GM12878 (cell line): ENCODE results near the gene CABLES1. TPM values are rescaled to one million over a fixed set of nuclear protein-coding genes. Genes with fewer than 3 reads are reported as not detected.

Experiments
- CBFB ChIP-seq: IDR thresholded peaks from 2 replicates; pipeline ENCODE4 v1.6.1; 2016; ENCODE audit warnings: antibody characterized with exemption, low read depth
- CHD2 ChIP-seq: IDR thresholded peaks from 2 replicates; pipeline ENCODE4 v1.6.1; 2011; ENCODE audit warnings: low read depth, low read length, improper control_type of control experiment, borderline replicate concordance
- EED ChIP-seq: sonication (generic); IDR thresholded peaks from 2 replicates; pipeline ENCODE4 v1.6.1; 2016; ENCODE audit warnings: antibody characterized with exemption, low read depth
- ETV6 ChIP-seq, 2 experiments: fragments of 450-650 bp in 1 of 2; IDR thresholded peaks in 1 of 2; conservative IDR thresholded peaks in 1 of 2; 2 replicates each; pipeline ENCODE4 v1.6.1; 2014; ENCODE audit warnings: antibody characterized with exemption in 1 of 2, borderline replicate concordance in 1 of 2, low read depth in 1 of 2, mild to moderate bottlenecking in 1 of 2, moderate library complexity in 1 of 2
- IRF3 ChIP-seq: fragments of 450-650 bp; IDR thresholded peaks from 2 replicates; pipeline ENCODE4 v1.6.1; 2014; ENCODE audit warnings: mild to moderate bottlenecking
- MYC ChIP-seq: IDR thresholded peaks from 2 replicates; pipeline ENCODE4 v1.6.1; 2011; ENCODE audit warnings: mild to moderate bottlenecking, low read length, moderate library complexity, inconsistent platforms; ENCODE audit not compliant: insufficient read depth, insufficient replicate concordance, insufficient read length, severe bottlenecking
- POLR2A ChIP-seq: IDR thresholded peaks from 2 replicates; pipeline ENCODE4 v1.6.1; 2011; ENCODE audit warnings: low read depth, mild to moderate bottlenecking, low read length
- POLR2AphosphoS5 ChIP-seq: IDR thresholded peaks from 2 replicates; pipeline ENCODE4 v1.6.1; 2011; ENCODE audit warnings: mild to moderate bottlenecking, low read length, inconsistent platforms
- RAD21 ChIP-seq: IDR thresholded peaks from 2 replicates; pipeline ENCODE4 v1.6.1; 2011; ENCODE audit warnings: mild to moderate bottlenecking, low read depth, low read length, moderate library complexity; ENCODE audit not compliant: insufficient read depth
- SIN3A ChIP-seq: IDR thresholded peaks from 2 replicates; pipeline ENCODE4 v1.6.1; 2012; ENCODE audit warnings: low read depth, low read length, improper control_type of control experiment
- SUZ12 ChIP-seq: fragments of 200-600 bp; sonication (generic); IDR thresholded peaks from one replicate; pipeline ENCODE4 v1.6.1; 2018; ENCODE audit warnings: antibody characterized with exemption, mild to moderate bottlenecking; ENCODE audit not compliant: unreplicated experiment
- ZNF384 ChIP-seq: IDR thresholded peaks from 2 replicates; pipeline ENCODE4 v1.6.1; 2012; ENCODE audit warnings: low read depth, mild to moderate bottlenecking, low read length, improper control_type of control experiment, borderline replicate concordance
- polyA plus RNA-seq, 11 experiments: library from polyadenylated mRNA; depleted of rRNA in 4 of 11; unstranded in 6 of 11; stranded (reverse) in 5 of 11; fragments of >200 nt; fragmentation: Nextera tagmentation in 4 of 11; fragmentation: Illumina TruSeq in 1 of 11; extraction: Ambion mirVana in 4 of 11; extraction: Trizol in 1 of 11; gene quantifications; 1 replicate in 1 of 11; 2 replicates in 10 of 11; pipeline versions ENCODE4 v1.2.1 to v1.2.3, GENCODE V29; 2011 to 2016; ENCODE audit warnings: inconsistent platforms in 2 of 11, missing spikeins in 2 of 11, low read depth in 1 of 11
- total RNA-seq, 4 experiments: library from RNA; depleted of rRNA in 3 of 4; stranded (reverse); fragments of >200 nt in 3 of 4; fragmentation: Illumina TruSeq in 1 of 4; extraction: Trizol in 1 of 4; gene quantifications; 2 replicates each; pipeline versions ENCODE4 v1.2.1 to v1.2.3, GENCODE V29; 2013 to 2021
- TF ChIP-seq, protein P1 (sequence below): fragments of 450-650 bp; IDR thresholded peaks from 2 replicates; pipeline ENCODE4 v1.6.1; 2017; ENCODE audit warnings: mild to moderate bottlenecking, moderate library complexity
- TF ChIP-seq, protein P2 (sequence below): IDR thresholded peaks from 2 replicates; pipeline ENCODE4 v1.6.1; 2012; ENCODE audit warnings: low read depth, low read length, improper control_type of control experiment
- TF ChIP-seq, protein P3 (sequence below): IDR thresholded peaks from 2 replicates; pipeline ENCODE4 v1.6.1; 2011; ENCODE audit warnings: low read depth, mild to moderate bottlenecking, low read length, moderate library complexity, borderline replicate concordance; ENCODE audit errors: extremely low read depth
- TF ChIP-seq, protein P4 (sequence below): fragments of 450-650 bp; formaldehyde crosslinking; IDR thresholded peaks from 2 replicates; pipeline ENCODE4 v1.4.0; 2020; ENCODE audit warnings: mild to moderate bottlenecking, moderate library complexity

The CABLES1 gene
- total and polyA plus RNA-seq, 10 of the 15 experiments (the other 5 are each of a cell fraction or from before 2014, with no cell fraction given): 2.9 to 27.2 (median 8.2) TPM

GRCh38 chr18:23228102-23229061 is 93.1 kb downstream of the CABLES1 start (continued):
- TF ChIP-seq, protein P1, sequence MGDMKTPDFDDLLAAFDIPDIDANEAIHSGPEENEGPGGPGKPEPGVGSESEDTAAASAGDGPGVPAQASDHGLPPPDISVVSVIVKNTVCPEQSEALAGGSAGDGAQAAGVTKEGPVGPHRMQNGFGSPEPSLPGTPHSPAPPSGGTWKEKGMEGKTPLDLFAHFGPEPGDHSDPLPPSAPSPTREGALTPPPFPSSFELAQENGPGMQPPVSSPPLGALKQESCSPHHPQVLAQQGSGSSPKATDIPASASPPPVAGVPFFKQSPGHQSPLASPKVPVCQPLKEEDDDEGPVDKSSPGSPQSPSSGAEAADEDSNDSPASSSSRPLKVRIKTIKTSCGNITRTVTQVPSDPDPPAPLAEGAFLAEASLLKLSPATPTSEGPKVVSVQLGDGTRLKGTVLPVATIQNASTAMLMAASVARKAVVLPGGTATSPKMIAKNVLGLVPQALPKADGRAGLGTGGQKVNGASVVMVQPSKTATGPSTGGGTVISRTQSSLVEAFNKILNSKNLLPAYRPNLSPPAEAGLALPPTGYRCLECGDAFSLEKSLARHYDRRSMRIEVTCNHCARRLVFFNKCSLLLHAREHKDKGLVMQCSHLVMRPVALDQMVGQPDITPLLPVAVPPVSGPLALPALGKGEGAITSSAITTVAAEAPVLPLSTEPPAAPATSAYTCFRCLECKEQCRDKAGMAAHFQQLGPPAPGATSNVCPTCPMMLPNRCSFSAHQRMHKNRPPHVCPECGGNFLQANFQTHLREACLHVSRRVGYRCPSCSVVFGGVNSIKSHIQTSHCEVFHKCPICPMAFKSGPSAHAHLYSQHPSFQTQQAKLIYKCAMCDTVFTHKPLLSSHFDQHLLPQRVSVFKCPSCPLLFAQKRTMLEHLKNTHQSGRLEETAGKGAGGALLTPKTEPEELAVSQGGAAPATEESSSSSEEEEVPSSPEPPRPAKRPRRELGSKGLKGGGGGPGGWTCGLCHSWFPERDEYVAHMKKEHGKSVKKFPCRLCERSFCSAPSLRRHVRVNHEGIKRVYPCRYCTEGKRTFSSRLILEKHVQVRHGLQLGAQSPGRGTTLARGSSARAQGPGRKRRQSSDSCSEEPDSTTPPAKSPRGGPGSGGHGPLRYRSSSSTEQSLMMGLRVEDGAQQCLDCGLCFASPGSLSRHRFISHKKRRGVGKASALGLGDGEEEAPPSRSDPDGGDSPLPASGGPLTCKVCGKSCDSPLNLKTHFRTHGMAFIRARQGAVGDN: peak; percentile 96
- TF ChIP-seq POLR2AphosphoS5 (peak; percentile 61; the same call in 1 of the 2 replicates), CHD2 (no peak), RAD21 (0 out of 2 replicates have a peak, but pooled peaks have one; percentile 1), POLR2A (peak; percentile 69), MYC (no peak), ZNF384 (peak; percentile 88), ETV6 (conservative IDR thresholded peaks at IDR 0.05 in 1 of 2, IDR thresholded peaks at IDR 0.05 in 1 of 2; ENCODE audit: borderline replicate concordance in 1 of 2, low read depth in 1 of 2) (peak in 1 of 2 experiments; percentile 37; a peak in 1 of 4 replicates), SUZ12 (no peak), SIN3A (no peak), CBFB (0 out of 2 replicates have a peak, but pooled peaks have one; percentile 13), IRF3 (no peak), EED (peak; percentile 78)
- TF ChIP-seq, protein P2, sequence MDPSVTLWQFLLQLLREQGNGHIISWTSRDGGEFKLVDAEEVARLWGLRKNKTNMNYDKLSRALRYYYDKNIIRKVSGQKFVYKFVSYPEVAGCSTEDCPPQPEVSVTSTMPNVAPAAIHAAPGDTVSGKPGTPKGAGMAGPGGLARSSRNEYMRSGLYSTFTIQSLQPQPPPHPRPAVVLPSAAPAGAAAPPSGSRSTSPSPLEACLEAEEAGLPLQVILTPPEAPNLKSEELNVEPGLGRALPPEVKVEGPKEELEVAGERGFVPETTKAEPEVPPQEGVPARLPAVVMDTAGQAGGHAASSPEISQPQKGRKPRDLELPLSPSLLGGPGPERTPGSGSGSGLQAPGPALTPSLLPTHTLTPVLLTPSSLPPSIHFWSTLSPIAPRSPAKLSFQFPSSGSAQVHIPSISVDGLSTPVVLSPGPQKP: no peak
- TF ChIP-seq, protein P3, sequence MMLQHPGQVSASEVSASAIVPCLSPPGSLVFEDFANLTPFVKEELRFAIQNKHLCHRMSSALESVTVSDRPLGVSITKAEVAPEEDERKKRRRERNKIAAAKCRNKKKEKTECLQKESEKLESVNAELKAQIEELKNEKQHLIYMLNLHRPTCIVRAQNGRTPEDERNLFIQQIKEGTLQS: peak; percentile 10; the same call in 1 of the 2 replicates
- TF ChIP-seq, protein P4, sequence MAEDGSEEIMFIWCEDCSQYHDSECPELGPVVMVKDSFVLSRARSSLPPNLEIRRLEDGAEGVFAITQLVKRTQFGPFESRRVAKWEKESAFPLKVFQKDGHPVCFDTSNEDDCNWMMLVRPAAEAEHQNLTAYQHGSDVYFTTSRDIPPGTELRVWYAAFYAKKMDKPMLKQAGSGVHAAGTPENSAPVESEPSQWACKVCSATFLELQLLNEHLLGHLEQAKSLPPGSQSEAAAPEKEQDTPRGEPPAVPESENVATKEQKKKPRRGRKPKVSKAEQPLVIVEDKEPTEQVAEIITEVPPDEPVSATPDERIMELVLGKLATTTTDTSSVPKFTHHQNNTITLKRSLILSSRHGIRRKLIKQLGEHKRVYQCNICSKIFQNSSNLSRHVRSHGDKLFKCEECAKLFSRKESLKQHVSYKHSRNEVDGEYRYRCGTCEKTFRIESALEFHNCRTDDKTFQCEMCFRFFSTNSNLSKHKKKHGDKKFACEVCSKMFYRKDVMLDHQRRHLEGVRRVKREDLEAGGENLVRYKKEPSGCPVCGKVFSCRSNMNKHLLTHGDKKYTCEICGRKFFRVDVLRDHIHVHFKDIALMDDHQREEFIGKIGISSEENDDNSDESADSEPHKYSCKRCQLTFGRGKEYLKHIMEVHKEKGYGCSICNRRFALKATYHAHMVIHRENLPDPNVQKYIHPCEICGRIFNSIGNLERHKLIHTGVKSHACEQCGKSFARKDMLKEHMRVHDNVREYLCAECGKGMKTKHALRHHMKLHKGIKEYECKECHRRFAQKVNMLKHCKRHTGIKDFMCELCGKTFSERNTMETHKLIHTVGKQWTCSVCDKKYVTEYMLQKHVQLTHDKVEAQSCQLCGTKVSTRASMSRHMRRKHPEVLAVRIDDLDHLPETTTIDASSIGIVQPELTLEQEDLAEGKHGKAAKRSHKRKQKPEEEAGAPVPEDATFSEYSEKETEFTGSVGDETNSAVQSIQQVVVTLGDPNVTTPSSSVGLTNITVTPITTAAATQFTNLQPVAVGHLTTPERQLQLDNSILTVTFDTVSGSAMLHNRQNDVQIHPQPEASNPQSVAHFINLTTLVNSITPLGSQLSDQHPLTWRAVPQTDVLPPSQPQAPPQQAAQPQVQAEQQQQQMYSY: no peak
